GM19452 (cell line): ENCODE results near the gene BBOX1.
"Not testable (repeated sequence)": the region's sequence is repeated elsewhere in the genome, so short reads cannot be mapped to it uniquely, and the experiment has no call there.

Experiments
- ATAC-seq: cut with Tn5 transposase; IDR thresholded peaks from one replicate; pipeline ENCODE4 v1.9.1; 2021; ENCODE audit not compliant: unreplicated experiment

Gene BBOX1

GRCh38 chr11:27083241-27083640 is 42.6 kb downstream of the BBOX1 start:
- no peak for ATAC-seq

DNA sequence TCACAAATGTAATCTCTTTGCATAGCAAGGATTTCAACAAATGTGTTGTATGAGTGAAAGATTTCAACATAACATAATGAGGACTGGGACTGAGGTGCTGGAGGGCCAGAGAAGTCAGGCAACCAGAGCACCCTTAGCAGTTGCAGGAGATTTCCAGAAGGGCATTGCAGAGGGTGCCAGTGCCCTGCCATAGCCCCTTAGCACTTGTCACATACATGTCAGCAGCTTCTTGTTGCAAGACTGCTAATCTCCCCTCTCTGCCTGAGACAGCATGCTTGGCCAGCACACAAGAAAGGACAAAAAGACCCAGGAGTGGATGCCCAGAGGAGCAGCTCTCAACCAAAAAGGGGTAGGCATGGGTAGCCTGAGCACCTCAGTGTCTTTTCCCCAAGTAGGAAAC is 43.2 kb downstream of the BBOX1 start:
- ATAC-seq, result no peak

- ATAC-seq, result no peak
Observed at GRCh38 chr11:27084518-27084917, 43.9 kb downstream of the BBOX1 start.

DNA sequence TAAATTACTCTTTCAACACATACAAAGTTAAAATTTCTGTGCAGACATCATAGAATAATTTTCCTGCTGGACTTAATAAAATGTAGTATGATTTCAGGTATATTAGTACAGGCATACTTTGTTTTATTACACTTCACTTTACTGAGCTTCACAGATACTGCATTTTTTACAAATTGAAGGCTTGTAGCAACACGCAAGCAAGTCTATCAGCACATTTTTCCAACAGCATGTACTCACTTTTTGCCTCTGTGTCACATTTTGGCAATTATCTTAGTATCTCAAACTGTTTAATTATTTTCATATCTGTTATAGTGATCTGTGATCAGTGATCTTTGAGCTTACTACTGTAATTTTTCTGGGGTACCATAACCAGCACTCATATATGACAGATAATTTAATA is 44.5 kb downstream of the BBOX1 start:
- ATAC-seq, result no peak

GRCh38 chr11:27085605-27086004 is 45.0 kb downstream of the BBOX1 start:
- no peak for ATAC-seq

- ATAC-seq, result no peak
Observed at GRCh38 chr11:27087432-27087831, 46.8 kb downstream of the BBOX1 start.

DNA sequence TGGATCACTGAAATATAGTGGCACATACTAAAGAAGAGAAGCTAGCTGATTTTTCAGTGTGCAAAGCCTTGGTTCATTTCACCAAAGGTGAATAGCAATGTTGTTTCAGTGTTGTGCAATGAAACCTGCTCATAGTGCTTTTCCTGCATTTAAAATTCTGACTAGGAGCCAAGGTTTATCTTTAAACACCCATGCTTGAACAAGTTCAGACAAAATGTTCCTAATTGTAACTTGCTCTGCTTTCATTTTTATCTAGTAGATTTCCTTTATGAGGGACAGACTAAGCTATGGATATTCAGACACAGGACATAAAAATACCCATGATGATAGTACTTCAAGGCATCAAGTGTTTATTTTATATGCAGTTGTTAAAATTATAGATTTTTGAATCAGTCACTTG is 47.7 kb downstream of the BBOX1 start:
- no peak for ATAC-seq

DNA sequence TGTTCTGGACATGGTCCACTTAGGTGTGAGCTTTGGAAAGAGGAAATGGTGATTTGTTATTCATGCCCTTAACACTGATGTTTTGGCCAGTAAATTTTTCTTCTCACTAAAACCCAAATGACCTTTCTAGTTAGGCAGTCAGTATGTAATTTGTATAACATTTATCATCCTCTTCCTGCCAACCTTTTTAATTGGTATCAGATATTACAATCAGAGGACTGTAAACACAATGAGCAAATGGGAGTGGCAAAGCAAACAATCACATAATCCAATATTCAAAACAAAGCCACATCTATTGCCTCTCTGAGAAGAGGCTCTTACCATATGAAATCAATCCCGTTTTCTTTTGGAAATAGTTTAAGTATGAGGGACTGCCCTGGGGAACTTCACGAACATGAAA is 49.1 kb downstream of the BBOX1 start:
- ATAC-seq, result no peak

- not testable (repeated sequence) for ATAC-seq
Observed at GRCh38 chr11:27090357-27090948, 49.8 kb downstream of the BBOX1 start.

DNA sequence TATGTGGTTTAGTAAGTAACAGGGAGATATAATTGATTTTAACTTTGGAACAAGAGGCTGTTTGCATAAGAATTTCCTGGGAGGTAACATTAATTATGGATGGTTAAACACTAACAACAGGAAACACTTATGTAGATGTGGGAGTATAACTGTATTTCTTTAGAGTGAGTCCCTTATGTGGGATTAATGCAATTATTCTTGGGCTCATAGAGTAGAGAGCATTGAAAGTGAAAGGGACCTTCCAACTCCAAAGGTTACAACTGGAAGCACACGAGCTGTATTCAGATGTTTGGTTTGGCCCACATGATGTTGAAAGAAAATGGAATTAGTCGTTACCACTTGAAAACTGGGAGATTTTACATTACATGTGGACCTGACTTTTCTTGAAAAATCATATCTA is 53.5 kb downstream of the BBOX1 start:
- ATAC-seq, result no peak

- ATAC-seq, result no peak
Observed at GRCh38 chr11:27095059-27095458, 54.4 kb downstream of the BBOX1 start.

- no peak for ATAC-seq
Observed at GRCh38 chr11:27095887-27096286, 55.3 kb downstream of the BBOX1 start.

GRCh38 chr11:27097551-27097950 is 56.9 kb downstream of the BBOX1 start:
- no peak for ATAC-seq

DNA sequence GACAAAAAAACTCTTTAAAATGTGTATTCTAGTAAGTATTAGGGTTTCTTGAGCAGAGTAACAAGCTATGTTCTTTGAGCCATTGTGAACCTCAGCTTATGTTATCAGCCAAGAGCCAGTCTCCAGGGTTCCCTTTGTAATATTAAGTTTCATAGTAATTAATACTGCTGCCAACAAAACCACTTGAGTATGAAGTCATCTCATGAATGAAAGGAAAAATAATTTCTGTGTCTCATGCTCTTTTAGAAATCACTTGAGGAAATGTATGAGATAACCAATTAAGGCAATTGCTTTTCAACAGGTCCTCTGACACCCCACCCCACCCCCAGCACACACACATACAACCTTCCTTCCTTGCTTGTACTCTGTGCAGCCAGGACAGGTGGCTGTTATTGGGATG is 59.9 kb downstream of the BBOX1 start:
- no peak for ATAC-seq

DNA sequence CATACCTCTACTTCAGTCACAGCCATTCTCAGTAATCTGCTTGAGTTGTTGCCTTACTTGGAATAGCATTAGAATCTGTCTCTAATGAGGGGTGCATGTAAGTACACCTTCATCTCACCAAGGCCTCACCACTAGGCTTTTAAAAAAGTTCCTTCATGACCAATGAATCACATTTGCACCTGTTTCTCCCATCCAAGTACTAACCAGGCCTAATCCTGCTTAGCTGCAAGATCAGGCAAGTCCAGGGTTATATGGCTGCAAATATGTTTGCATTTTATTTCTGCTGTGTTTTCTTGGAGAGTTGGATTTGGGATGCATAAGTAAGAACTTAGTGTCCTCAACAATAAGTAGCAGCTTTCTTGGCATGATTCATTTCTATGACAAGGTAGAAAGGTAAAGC is 66.9 kb downstream of the BBOX1 start:
- no peak for ATAC-seq

DNA sequence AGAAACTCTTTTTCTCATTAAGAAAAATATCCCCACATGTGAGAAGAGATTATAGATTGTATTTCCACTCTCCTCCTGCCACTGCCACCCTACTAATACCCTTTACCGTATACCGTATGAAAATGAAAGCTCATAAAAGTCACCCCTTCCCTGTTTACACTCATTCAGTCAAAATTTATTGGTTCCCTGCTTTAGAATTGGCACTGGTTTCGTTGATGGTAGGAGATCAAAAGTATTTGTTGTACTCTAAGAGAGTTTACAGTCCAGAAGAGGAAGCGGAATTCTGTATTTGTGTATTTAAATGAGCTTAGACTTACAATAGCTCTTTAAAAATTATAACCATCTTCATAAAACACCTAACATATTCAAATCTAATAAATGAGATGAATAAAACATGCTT is 68.2 kb downstream of the BBOX1 start:
- ATAC-seq, result no peak

GRCh38 chr11:27111896-27112295 is 71.3 kb downstream of the BBOX1 start:
- ATAC-seq, result no peak

GRCh38 chr11:27112946-27113345 is 72.3 kb downstream of the BBOX1 start:
- ATAC-seq, result no peak

DNA sequence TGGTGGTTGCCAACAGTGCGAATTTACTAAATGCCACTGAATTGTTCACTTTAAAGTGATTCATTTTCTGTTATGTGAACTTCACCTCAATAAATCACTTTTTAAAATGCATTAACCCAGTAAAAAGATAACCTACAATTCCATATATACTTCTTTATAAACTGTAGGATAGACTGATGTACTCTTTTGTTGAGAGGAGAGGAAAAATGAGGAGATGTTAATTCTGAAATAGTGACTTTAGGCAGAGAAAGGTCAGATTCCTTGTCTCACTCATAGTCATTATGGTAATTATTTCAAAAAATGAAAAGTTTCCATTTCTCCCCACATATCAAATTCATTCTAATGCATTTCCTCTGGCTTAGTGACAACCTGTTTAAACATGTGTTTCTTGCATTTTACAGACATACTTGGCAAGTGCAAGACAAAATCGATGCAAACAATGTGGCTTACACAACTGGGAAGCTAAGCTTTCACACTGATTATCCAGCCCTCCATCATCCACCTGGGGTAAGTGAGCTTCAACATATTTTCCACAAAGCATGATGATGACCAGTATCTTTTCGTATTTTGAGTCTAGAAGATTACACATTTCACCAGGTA is 74.5 kb downstream of the BBOX1 start:
- no peak for ATAC-seq

DNA sequence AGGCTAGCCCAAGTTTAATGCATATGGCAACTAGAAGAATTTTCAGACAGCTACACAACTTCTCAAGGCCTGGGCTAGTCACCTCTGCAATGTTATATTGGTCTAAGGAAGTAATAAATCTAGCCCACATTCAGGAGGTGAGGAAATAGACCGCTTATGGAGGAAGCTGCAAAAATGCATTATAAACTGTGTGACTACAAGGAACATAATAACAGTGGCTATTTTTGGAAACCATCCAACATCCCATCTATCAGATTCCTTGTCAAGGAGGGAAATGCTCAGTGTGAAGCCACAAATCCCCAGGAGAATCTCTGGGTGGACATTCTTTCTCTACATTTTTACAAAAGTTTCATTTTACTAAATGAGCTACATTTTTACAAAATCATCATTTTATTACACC is 76.1 kb downstream of the BBOX1 start:
- no peak for ATAC-seq

DNA sequence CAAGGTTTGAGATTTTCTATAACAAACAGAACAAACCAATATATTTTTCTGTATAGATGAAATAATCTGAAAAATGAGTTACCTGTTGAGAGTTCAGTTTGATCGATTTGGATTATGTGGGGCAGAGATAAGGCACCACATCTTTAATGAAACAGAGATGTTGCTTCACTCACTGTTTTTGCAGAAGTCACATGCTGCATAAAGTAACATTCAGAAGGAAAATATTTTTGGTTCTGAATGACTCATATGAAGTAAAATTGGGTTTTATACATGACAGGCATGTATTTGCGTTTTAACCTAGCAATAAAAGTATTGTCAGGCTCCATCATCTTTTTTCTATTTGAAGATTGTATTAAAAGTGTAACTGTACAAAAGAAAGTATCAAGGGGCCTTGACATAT is 77.8 kb downstream of the BBOX1 start:
- no peak for ATAC-seq

DNA sequence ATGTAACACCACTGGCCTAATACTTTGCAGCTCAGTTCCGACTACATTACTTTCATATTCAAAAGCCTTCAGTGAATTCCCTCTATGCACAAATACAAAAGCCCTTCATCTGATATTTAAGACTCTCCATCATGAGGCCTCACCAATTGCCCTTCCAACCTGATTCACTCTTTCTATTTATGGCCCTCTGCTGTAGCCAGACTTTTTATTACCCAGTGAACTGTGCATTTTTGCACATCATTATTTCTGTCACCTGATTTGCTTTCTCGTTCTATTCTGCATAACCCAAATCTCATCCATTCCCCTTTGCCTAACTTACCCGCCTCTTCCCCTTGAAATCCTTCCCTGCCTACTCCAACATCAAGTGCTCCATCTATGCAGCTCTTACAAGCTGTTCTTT is 78.3 kb downstream of the BBOX1 start:
- no peak for ATAC-seq

DNA sequence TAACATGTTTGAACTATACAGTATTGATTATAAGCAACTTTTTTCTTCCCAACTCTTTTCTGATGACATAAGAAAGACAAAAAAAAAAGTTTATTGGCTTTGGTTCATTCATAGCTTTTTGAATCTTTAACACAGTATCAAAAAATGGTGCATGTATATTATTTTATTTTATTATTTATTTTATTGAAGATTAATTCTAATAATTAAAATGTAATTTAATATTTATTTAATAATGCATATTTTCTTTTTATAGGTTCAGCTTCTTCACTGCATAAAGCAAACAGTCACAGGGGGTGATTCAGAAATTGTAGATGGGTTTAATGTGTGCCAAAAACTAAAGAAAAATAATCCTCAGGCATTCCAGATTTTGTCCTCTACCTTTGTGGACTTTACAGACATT is 78.8 kb downstream of the BBOX1 start:
- no peak for ATAC-seq
